Caco-2 (cell line): ENCODE measurements around the gene KLHL40. TPM values are rescaled to one million over a fixed set of nuclear protein-coding genes. Genes with fewer than 3 reads are reported as not detected.

ENCODE experiments used
- BruUV-seq: library from RNA; stranded (reverse); fragments of 400-500 nt; replicated peaks from 2 replicates; lab custom pipeline; 2021; lab: Mats Ljungman, UMichigan
- CTCF ChIA-PET: fragments of 300-600 bp; sonication (Branson Sonifier 250); formaldehyde crosslinking; loops from one replicate; lab custom pipeline; 2022; ENCODE audit warnings: antibody characterized with exemption; lab: Charles Lee
- POLR2A ChIA-PET: fragments of 300-600 bp; sonication (Branson Sonifier 250); formaldehyde crosslinking; loops from one replicate; lab custom pipeline; 2022; ENCODE audit warnings: antibody characterized with exemption; lab: Charles Lee
- DNase-seq, 2 experiments: peaks; one replicate each; pipeline versions ENCODE4 v3.0.0 to v3.0.0-alpha.2; 2020 to 2022
- H3K27me3 ChIP-seq: replicated peaks from 2 replicates; pipeline ENCODE4 v1.6.0; 2011; ENCODE audit warnings: low read length; ENCODE audit not compliant: control insufficient read depth, insufficient read depth
- H3K36me3 ChIP-seq: 2 replicates; pipeline ENCODE4 v1.5.1; 2011; ENCODE audit warnings: low read length; ENCODE audit not compliant: control insufficient read depth, insufficient read depth
- H3K4me1 ChIP-seq: fragments of 250-450 bp; sonication (Bioruptor Pico); 2 replicates; pipeline ENCODE4 v1.5.1; 2020; ENCODE audit warnings: mild to moderate bottlenecking
- H3K4me3 ChIP-seq: 2 replicates; pipeline ENCODE4 v1.5.1; 2011; ENCODE audit warnings: low read depth, mild to moderate bottlenecking, control low read depth, low read length
- H3K9me3 ChIP-seq: fragments of 250-450 bp; sonication (Bioruptor Pico); 2 replicates; pipeline ENCODE4 v1.5.1; 2020; ENCODE audit warnings: mild to moderate bottlenecking, moderate library complexity
- H3K27ac Mint-ChIP-seq: one replicate; pipeline ENCODE4 v1.8.0; 2022; ENCODE audit warnings: mixed read lengths; ENCODE audit not compliant: unreplicated experiment
- H3K27me3 Mint-ChIP-seq: one replicate; pipeline ENCODE4 v1.8.0; 2022; ENCODE audit warnings: mixed read lengths; ENCODE audit not compliant: insufficient read depth, unreplicated experiment
- H3K36me3 Mint-ChIP-seq: one replicate; pipeline ENCODE4 v1.8.0; 2022; ENCODE audit warnings: mild to moderate bottlenecking, mixed read lengths; ENCODE audit not compliant: insufficient read depth, unreplicated experiment
- H3K4me1 Mint-ChIP-seq: one replicate; pipeline ENCODE4 v1.8.0; 2022; ENCODE audit warnings: low read depth, mixed read lengths; ENCODE audit not compliant: unreplicated experiment
- H3K4me3 Mint-ChIP-seq: one replicate; pipeline ENCODE4 v1.8.0; 2022; ENCODE audit warnings: mild to moderate bottlenecking, moderate library complexity, mixed read lengths; ENCODE audit not compliant: unreplicated experiment
- H3K9me3 Mint-ChIP-seq: one replicate; pipeline ENCODE4 v1.8.0; 2022; ENCODE audit warnings: mixed read lengths; ENCODE audit not compliant: unreplicated experiment
- intact Hi-C: fragments of 100-400 bp; cut with micrococcal nuclease; formaldehyde crosslinking; loops from one replicate; pipeline ENCODE4 v1.10.0; 2022; ENCODE audit not compliant: unreplicated experiment
- total RNA-seq: library from RNA; stranded (reverse); gene quantifications from 2 replicates; pipeline ENCODE4 v1.2.3, GENCODE V29; 2022
- TF ChIP-seq, protein P1 (sequence below), 2 experiments: fragments of 200-600 bp in 1 of 2; IDR thresholded peaks; 1 replicate in 1 of 2; 2 replicates in 1 of 2; pipeline versions ENCODE4 v1.5.1 to v1.8.0; 2011 to 2022; ENCODE audit warnings: antibody characterized with exemption in 1 of 2, control low read depth in 1 of 2, inconsistent platforms in 1 of 2, low read depth in 1 of 2, low read length in 1 of 2, mild to moderate bottlenecking in 1 of 2, moderate library complexity in 1 of 2; ENCODE audit not compliant: insufficient read depth in 1 of 2, severe bottlenecking in 1 of 2, unreplicated experiment in 1 of 2

The KLHL40 gene
- total RNA-seq, 1 experiment from 2014 or later, result not detected

DNA sequence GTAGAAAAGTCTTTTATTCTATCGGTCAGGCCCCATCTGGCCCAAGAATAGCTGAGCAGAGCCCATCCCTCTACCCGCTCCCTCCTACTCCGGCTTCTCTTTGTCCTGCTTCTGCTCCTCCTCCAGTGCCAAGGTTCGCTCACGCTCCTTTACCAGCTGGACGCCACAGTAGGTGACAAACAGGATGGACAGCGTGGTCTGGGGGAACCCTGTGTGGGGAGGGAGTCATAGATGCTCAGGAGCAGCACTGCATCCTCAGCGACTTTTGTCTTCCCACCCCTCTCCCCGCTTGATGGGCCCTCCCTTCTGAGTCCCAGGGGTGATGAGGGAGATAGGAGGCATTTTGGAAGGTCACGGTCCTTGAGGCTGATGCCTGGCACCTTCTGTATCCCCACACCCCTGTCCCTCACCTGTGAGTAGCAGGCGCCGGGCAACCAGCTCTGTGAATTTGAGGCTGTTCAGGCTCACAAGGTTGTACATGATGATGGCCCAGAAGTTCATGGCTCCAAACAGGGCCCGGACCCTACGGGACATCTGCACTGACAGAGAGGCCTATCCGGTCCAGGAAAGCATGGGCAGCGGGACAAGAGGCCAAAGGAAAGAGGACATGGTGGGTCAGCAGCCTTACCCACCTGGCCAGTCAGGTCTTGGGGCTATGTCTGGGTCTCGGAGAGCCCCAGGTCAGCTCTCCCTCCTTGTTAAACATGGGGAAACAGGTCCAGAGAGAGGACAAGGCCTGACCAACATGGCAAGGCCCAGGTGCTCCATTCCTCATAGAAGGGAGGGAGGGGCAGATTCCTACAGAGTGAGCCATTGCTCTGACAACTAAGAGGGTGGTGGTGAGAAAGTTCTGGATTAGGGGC, 7.6 kb downstream of the KLHL40 start:
- Mint-ChIP-seq H3K4me3 (no peak overlapping the region), H3K27ac (no peak overlapping the region), H3K36me3 (no peaks in the 10 kb centered on the region), H3K27me3 (peaks cover 7% of the 10 kb centered on the region), H3K9me3 (no peaks in the 10 kb centered on the region), H3K4me1 (no peaks in the 10 kb centered on the region)
- intact Hi-C loops, result no loop called here
- H3K9me3 ChIP-seq, result no peaks in the 10 kb centered on the region
- BruUV-seq, result no TSS peak
- CTCF ChIA-PET, result no interaction called here
- DNase-seq, result no peak
- POLR2A ChIA-PET, result no interaction called here
- TF ChIP-seq, protein P1, sequence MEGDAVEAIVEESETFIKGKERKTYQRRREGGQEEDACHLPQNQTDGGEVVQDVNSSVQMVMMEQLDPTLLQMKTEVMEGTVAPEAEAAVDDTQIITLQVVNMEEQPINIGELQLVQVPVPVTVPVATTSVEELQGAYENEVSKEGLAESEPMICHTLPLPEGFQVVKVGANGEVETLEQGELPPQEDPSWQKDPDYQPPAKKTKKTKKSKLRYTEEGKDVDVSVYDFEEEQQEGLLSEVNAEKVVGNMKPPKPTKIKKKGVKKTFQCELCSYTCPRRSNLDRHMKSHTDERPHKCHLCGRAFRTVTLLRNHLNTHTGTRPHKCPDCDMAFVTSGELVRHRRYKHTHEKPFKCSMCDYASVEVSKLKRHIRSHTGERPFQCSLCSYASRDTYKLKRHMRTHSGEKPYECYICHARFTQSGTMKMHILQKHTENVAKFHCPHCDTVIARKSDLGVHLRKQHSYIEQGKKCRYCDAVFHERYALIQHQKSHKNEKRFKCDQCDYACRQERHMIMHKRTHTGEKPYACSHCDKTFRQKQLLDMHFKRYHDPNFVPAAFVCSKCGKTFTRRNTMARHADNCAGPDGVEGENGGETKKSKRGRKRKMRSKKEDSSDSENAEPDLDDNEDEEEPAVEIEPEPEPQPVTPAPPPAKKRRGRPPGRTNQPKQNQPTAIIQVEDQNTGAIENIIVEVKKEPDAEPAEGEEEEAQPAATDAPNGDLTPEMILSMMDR (IDR thresholded peaks at IDR 0.05; ENCODE audit: insufficient read depth in 1 of 2, low read depth in 1 of 2, low read length in 1 of 2, severe bottlenecking in 1 of 2, unreplicated experiment in 1 of 2), result no peak
- no peaks in the 10 kb centered on the region for H3K36me3 ChIP-seq
- no peaks in the 10 kb centered on the region; the same call in 1 of the 2 replicates for H3K27me3 ChIP-seq
- H3K4me1 ChIP-seq, result no peaks in the 10 kb centered on the region
- H3K4me3 ChIP-seq, result no peak overlapping the region

DNA sequence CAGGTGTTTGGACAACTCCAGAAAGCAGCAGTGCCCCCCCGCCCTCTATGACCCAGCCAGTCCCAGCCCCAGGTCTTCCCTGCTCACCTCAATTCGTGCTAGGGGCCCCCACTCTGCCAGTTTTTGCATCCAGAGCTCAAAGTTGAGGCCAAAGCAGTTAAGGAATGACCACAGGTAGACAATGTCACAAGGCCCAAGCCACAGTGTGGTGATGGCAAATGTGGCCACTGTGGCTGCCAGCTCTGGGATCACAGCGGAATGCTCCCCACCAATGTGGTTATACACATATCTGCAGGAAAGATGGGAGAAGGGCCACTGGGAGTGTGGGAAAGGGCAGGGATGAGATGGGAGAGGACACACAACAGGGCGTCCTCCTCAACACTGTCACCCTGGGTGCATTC, 8.2 kb downstream of the KLHL40 start:
- peaks cover 7% of the 10 kb centered on the region for H3K27me3 Mint-ChIP-seq
- CTCF ChIA-PET, result no interaction called here

DNA sequence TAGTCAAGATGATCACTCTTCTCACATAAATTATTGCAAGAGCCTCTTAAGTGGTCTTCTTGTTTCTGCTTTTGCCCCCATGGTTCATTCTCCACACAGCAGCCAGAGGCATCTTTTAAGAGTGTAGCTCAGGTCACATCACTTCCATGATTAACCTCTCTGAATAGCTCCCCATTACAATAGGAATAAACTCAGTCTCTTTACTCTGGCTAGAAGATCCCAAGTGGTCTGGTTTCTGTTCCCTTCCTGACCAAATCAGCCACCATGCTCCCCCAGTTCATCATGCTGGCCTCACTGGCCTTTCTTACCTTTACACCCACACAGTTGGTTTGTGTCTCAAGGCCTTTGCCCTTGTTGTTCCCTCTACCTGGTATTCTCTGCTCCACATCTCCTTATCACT, 9.0 kb downstream of the KLHL40 start:
- Histone ChIP-seq H3K36me3 (no peaks in the 10 kb centered on the region), H3K27me3 (no peaks in the 10 kb centered on the region; the same call in 1 of the 2 replicates), H3K9me3 (no peaks in the 10 kb centered on the region), H3K4me1 (no peaks in the 10 kb centered on the region), H3K4me3 (no peak overlapping the region)
- peaks cover 5% of the 10 kb centered on the region for H3K27me3 Mint-ChIP-seq
- ChIA-PET CTCF (no interaction called here), POLR2A (no interaction called here)
- H3K36me3 Mint-ChIP-seq, result no peaks in the 10 kb centered on the region
- BruUV-seq, result no TSS peak
- H3K4me3 Mint-ChIP-seq, result no peak overlapping the region
- intact Hi-C loops, result no loop called here
- no peaks in the 10 kb centered on the region for H3K9me3 Mint-ChIP-seq
- DNase-seq, result no peak
- TF ChIP-seq, protein P1 (IDR thresholded peaks at IDR 0.05; ENCODE audit: insufficient read depth in 1 of 2, low read depth in 1 of 2, low read length in 1 of 2, severe bottlenecking in 1 of 2, unreplicated experiment in 1 of 2), result no peak
- H3K4me1 Mint-ChIP-seq, result no peaks in the 10 kb centered on the region
- no peak overlapping the region for H3K27ac Mint-ChIP-seq

More for the DNA sequence above, 8.2 kb downstream of the KLHL40 start:
- H3K27me3 ChIP-seq, result no peaks in the 10 kb centered on the region; the same call in 1 of the 2 replicates
- H3K4me1 Mint-ChIP-seq, result no peaks in the 10 kb centered on the region
- no peaks in the 10 kb centered on the region for H3K4me1 ChIP-seq
- POLR2A ChIA-PET, result no interaction called here
- H3K36me3 ChIP-seq, result no peaks in the 10 kb centered on the region
- no peak overlapping the region for H3K4me3 ChIP-seq
- TF ChIP-seq, protein P1 (IDR thresholded peaks at IDR 0.05; ENCODE audit: insufficient read depth in 1 of 2, low read depth in 1 of 2, low read length in 1 of 2, severe bottlenecking in 1 of 2, unreplicated experiment in 1 of 2), result no peak
- no peak for DNase-seq
- intact Hi-C loops, result no loop called here
- no TSS peak for BruUV-seq
- no peaks in the 10 kb centered on the region for H3K9me3 Mint-ChIP-seq
- H3K36me3 Mint-ChIP-seq, result no peaks in the 10 kb centered on the region
- no peak overlapping the region for H3K4me3 Mint-ChIP-seq
- no peak overlapping the region for H3K27ac Mint-ChIP-seq
- no peaks in the 10 kb centered on the region for H3K9me3 ChIP-seq
